A549 treated with Mapracorat at 1 μM for 4 hours (cell line): ENCODE measurements around the gene KLHL18. TPM values are rescaled to one million over a fixed set of nuclear protein-coding genes. Genes with fewer than 3 reads are reported as not detected.

ENCODE experiments used
- total RNA-seq: library from RNA; stranded (reverse); fragments of 200-300 nt; extraction: Qiagen RNA extraction; gene quantifications from 5 replicates; pipeline ENCODE4 v1.2.3, GENCODE V29; 2022

Gene KLHL18
- 16.1 to 22.0 TPM (median 20.3 TPM) in 5 replicates for total RNA-seq

DNA sequence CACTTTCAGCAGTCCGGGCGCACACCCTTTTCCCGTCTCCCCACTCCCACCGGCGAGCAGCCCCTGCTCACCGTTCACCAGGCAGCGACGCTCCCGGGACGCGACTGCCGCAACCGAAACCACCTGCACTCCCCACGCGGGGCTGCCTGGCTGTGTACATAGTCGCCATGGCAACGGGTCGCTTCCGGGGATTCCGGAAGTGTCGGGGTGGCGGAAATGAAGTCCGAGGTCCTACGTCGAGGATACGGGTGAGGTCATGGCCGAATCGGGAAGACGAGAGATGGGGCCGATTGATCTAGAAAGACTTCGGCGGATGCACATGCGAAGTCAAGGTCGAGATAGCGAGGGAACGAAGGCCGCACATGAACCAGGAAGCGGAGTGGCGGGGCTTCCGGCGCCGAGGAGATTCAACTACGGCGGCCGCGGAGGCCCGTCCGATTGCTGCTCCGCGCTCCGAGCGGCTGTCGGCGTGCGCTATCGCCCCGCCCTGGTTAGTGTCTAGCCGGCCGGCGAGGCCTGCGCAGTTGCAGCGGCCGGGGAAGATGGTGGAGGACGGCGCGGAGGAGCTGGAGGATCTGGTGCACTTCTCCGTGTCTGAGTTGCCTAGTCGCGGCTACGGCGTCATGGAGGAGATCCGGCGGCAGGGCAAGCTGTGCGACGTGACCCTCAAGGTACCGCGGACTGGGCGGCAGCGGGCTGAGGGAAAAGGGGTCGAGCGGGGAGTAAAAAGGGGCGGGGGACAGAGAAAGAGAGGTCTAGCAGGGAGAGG is at the start of gene KLHL18, which contains the start of gene KIF9:
KLHL18 (plus strand) TSS at position 521 of the 769 bp plus-strand sequence; CDS start at position 543, 22 bp downstream.
KIF9 (minus strand) TSS at position 376 of the 769 bp plus-strand sequence. CDS start 5,425 bp downstream, outside the sequence.

DNA sequence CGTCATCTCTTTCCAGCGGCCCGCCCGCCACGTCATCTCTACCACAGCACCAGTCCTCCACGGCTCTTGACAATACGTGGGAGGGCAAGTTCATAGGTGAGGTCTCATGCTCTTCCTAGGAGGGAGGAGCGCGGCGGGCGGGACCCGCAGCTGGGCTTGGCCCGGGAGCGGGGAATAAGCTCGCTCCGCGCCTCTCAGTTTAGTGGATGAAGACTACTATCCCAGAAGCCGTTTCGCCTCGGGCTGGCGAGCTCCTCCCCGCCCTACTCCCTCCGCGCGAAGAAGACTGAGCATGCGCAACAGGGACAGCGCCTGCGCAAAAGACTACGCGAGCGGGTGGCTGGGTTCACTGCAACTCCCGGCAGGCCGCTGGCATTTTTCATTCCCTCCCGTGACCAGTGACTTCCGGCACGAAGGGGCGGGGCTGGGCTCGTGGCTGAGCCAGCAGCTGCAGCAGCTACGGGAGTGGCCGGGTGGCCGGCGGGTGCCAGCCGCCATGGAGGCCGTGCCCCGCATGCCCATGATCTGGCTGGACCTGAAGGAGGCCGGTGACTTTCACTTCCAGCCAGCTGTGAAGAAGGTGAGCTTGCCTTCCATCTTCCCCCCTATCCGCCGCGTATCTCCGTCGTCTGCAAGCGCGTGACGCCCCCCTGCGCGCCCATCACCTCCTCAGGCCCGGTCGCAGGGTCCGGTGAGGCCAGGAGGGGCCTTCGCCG is 98.0 kb downstream of the KLHL18 start, which contains the start of gene PTPN23:
PTPN23 (plus strand) TSS at position 421 of the 716 bp plus-strand sequence; CDS start at position 497, 76 bp downstream.

Other genes starting within 250 kb of the KLHL18 start
- 16.3 to 22.9 TPM (median 18.8 TPM) in 5 replicates for gene SETD2, start 118.8 kb upstream of the KLHL18 start, total RNA-seq
- 19.6 to 23.8 TPM (median 21.7 TPM) in 5 replicates for gene KIF9, start 145 bp upstream of the KLHL18 start, total RNA-seq
- 15.2 to 22.7 TPM (median 22.1 TPM) in 5 replicates for gene PTPN23, start 98.1 kb downstream of the KLHL18 start, total RNA-seq
- gene SCAP, start 193.0 kb downstream of the KLHL18 start, total RNA-seq = 19.6 to 28.5 TPM (median 27.8 TPM) in 5 replicates
- gene ELP6, start 230.8 kb downstream of the KLHL18 start, total RNA-seq = 25.3 to 29.2 TPM (median 28.5 TPM) in 5 replicates